Pulmonary artery endothelial cell (primary cell): ENCODE measurements around the gene CDH23. TPM values are rescaled to one million over a fixed set of nuclear protein-coding genes. Genes with fewer than 3 reads are reported as not detected.

Source experiments
- DNase-seq: peaks from one replicate; pipeline ENCODE4 v3.0.0-alpha.2; 2011; ENCODE audit warnings: low read depth, low spot score
- total RNA-seq: library from RNA; depleted of rRNA; stranded (reverse); fragments of >200 nt; gene quantifications from 2 replicates; pipeline ENCODE4 v1.2.3, GENCODE V29; 2014

Gene CDH23
- total RNA-seq, 1 donor from 2014 or later = 0.07 TPM

DNA sequence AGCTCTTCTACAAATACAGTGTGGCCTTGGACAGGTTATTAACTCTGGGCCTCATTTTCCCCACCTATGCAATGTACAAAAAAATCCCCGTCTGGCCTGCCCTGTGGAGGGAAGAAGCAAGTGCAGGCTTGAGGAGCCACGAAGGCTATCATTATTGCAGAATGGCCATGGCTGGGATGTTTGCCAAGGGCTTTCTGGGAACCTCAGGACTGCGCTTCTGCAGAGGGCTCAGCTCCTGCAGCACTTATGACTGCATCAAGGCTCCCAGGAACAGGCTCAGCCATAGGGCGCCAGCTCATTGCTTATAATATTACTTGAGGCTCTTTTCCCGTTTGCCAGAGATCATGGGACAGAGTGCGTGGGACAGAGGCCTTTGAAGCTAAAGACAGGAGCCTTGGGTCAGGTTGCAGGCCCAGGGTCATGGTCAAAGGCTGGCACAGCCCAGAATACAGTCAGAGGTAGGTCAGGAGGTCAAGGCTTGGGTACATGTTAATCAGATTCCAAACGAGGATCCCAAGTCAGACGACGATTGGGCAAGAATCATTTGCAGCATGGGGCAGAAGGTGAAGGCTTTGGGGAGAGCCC, 343.4 kb downstream of the CDH23 start:
- DNase-seq = no peak

DNA sequence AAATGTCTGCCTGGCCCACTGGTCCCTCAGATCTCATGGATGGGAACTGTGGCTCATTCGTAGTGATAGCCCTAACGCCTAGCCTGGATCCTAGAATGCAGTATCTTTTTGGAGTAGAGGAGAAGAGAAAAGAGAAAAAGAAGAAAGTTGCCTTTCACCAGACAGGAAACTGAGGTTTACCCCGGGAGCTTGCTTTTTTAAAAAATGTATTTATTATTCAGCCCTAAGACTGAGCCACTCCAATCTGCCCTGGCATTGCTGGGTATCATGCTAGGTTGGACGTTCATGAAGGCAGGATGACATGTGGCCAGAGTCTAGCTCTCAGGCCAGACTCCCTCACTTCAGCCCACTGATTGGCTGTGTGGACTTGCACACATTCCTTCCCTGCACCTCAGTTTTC, 344.3 kb downstream of the CDH23 start:
- DNase-seq = no peak

DNA sequence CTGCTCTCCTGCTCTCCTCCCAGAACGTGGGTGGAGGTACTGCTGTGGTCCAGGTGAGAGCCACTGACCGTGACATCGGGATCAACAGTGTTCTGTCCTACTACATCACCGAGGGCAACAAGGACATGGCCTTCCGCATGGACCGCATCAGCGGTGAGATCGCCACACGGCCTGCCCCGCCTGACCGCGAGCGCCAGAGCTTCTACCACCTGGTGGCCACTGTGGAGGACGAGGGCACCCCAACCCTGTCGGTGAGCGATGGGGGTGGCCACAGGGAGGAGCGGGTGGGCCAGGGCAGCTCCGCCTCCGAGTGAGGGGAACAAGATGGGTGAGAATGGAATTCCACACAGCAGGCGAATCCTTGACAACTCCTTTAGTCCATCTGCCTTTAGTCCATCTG, 345.0 kb downstream of the CDH23 start:
- DNase-seq = no peak

DNA sequence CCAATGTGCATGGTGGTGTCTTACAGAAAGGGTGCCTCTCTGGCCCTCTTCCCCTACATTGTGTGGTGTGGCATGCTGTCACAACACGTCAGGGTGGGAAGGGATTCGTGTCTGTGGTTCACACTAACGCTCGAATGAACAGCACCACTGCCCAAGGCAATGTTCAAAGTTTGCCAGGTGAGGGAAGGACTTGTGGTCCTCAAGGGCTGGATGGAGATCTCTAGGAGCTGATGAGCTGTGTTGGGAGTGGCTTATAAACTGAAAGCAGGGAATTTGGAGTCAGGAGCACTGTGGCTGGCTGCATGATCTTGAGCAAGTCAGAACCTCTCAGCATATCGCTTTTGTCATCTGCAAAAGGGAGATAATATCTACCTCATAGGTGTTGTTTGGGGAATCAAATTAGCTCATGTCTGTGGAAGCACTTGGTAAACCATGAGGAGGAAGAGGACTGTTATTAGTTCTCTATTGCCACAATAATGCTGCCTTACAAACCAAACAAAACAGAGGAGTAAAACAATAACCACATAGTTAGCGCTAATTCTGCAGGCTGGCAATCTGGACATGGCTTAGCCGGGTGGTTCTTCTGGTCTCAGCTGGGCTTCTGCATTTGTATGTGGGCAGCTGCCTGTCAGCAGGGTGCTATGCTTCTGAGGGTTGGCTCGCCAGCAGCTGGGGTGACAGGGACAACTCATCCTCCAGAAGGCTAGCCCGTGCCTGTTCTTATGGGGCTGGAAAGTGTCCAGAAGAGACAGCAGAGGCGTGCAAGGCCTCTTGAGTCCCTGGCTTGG, 345.8 kb downstream of the CDH23 start:
- no peak for DNase-seq

DNA sequence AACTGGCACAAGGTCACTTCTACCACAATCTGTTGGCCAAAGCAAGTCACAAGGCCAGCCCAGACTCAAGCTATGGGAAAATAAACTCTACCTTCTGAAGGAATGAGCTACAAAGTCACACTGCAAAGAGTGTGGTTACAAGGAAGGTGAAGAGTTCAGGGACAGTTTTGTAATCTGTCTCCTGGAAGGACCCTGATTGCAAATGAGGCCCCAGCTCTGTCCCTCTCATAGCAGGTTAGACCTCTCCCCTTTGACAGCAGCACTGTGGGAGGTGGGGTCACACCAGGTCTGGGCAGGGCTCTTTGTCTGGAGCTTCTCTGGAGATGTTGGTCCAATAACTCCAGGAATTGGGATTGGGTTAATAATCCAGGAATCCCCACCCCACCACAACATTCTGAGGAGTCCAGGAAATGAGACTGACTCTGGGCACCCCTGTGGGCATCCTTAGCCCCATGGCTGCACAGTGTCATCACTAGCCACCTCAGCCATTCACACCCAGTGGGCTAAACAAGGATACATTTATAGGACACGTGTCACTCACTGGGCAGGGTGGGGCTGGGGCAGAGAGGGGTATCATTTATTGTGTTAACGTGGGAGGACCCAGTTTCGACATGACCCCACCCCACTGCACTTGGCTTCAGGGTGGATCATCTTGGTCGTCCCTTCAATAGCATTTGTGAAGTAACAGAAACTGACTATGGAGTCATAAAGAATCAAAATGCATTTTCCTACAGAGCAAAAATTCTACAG, 346.5 kb downstream of the CDH23 start:
- no peak for DNase-seq

DNA sequence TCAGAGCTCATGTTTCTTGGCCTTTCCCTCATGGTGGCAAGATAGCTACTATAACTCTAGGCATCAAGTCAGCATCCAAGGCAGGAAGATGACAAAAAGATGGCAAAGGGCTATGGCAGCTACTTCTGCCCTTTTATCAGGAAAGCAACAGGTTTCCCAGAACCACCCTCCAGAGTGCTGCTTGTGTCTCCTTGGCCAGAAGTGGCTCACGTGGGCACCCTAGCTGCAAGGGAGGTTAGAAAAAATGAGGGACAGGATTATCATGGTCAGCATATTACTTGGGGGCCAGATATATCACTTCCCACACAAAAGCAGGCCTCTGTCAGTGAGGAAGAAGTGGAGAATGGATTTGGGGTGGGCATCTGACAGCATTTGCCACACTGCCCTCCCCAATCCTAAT, 347.1 kb downstream of the CDH23 start:
- no peak for DNase-seq

DNA sequence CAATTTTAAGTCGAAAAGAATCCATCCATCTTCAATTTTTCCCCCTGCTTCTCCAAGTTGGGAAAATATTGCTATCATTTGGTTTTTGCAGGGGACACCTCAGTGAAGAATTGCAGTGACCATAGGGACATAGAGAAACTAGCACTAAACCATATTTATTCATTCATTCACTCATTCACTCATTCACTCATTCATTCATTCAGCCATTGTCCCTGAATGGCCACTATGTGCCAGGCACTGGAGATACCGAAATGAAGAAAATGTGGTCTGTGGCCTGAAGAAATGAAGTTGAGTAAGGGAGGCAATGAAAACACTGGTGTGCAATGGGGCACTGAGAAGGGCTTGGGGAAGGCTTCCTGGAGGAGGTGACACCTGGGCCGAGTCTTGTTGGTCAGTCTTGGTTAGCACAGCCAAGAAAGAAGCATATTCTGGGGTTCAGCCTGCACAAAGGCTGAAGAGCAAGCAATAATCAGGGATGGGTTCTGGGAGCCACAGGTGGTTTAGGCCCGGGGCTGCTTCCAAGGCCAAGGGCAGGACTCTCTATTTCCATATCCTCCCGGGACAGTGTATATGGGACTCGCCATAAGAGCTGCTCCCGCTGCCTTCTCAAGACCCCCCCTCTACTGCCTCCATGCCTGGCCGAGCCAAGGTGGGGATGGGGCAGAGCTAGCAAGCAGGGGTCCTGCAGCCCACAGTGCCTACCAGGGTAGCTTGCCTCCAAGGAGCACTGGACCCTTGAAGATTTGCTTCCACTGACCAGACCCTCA, 348.4 kb downstream of the CDH23 start:
- DNase-seq = no peak

DNA sequence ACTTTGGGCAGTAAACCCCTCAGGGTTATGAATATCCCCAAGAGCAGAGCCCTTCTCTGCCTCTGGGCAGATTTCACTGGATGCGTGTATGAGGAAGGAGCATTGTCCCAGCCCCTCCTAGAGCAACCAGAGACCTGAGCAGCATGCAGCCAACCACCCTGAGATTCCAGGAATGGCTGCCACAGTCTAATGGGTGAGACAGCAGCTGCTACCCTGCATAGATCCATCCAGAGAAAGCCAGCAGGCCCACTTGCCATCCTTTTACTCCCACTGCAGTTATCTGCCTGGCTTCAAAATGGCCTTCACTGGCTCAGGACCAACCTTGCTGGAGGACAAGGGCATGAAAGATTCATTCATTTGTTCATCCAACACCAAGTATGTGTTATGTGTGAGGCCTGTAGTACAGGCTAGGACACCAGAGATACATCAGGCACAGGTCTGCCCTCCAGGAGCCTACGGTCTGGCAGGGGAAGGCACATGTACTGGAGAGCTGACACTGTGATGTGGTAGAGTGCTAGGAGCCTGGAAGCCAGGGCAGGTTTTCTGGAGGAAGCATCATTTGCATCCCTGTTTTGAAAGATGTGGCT, 349.0 kb downstream of the CDH23 start:
- DNase-seq = no peak

DNA sequence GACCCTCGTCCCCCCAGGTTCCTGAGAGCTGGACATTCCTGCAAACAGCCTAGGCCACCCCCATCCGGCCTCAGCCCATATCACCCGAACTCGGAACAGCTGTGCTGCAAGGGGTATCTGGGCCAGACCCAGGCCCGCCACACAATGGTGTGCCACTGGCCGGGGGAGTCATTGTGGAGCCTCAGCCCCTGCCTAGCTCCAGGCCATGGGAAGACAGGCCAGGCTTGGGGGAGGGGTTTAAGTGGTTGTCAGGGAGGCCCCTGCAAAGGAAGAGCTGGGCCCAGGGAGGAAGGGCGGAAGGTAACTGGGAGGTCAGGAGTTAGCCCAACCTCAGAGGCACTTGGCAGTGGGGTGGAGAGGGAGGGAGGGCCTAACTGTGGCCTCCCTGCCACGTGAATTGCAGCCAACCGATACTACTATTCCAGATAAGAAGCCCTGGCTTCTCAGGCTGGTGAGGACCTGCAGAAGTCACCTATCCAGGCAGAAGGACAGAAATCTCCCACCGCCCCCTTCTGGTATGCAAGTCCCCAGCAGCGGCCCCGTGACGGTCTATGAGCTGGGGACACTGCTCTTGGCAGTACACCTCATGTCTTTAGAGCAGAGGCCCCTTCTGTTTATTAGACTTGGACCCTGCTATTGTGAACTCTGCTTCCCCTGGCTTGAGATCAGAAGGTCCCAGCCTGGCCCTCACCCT, 349.8 kb downstream of the CDH23 start:
- no peak for DNase-seq

DNA sequence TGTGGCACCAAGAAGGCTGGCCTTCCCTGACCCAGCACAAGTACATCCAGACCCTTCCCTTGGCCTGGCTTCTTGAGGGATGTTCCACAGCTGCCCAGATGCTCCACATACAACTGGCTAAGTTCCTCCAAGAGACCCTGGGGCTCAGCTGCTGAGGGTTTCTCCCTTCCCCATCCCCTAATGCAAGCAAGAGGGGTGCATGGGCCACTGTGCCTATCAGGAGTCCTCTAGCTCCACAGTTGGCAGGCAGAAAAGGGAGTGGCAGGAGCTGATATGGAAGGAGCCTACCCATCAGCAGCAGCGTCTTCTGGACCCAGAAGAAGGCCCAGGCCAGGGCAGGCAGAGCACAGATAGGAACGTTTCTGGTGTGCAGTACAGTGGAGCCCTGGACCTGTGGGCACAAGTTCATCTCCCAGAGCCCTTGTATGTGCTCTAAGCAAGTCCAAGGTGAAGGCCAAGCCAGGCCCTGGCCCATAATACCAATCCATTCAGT, 350.4 kb downstream of the CDH23 start:
- no peak for DNase-seq

DNA sequence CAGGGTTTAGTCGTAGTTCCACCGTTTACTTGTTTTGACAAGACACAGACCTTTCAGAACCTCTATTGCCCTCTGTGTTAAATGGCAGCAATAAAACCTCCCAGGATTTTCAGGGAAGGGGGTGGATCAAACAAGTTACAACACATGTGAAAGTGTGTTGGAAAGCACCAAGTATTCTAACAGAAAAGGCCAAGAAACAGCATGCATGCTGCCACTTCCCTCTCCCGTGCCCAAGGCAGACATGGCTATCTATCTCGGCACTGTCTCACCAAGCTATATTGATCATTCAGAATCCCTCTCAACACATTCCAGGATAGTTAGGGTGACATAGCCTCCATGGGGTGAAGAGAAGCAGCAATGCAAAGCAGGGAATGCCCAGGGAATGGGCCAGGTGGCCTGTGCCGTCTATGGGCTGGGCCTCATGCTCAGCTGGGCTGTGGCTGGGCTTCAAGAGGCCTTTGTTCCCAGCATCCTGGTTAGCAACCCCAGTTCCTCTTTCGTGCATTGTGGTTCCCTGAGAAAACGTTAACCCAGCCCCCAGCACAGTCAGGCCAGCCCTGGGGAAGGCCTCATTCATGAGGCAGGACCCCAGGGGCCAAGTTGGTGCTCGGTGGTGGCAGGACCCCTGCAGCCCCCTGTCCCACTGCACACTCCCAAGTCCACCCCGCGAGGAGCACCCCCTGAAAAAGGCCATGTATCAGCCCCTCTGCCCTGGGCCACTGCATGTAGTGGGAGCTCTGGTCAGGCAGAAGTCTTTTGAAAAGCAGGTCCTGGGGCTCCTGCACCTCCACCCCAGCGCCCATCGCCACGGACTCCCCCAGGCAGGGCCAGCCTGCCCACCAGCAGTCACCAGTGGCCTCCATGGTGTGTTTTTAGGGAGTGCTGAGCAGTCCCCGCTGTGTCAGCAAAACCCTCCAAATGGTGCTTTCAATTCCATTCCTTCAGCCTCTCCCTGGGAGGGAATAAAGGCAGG, 351.1 kb downstream of the CDH23 start:
- DNase-seq = no peak

DNA sequence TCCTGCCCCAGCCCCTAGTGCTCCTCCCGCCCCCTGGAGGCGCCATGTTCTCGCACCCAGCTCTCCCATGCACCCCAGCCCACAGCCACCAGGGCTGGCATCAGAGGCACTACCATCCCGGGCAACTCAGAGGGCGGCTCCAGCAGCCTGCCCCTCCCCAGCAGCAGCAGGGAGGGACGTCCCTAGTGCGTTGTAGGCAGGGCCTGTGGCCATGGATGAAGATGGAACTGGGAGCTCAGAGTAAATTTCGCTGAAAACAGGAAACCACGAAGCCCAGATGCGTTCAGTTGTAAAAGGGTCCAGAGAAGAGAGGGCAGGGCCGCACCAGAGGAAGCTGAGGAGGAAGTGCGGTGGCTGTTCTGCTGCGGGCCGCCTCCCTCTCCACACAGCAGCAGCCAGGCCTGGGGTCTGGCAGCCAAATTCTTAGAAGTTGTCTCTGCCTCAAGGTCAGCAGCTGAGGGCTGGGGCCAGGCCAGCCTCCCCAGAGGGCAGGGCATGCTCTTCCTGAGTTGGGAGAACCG, 352.0 kb downstream of the CDH23 start:
- DNase-seq = no peak

DNA sequence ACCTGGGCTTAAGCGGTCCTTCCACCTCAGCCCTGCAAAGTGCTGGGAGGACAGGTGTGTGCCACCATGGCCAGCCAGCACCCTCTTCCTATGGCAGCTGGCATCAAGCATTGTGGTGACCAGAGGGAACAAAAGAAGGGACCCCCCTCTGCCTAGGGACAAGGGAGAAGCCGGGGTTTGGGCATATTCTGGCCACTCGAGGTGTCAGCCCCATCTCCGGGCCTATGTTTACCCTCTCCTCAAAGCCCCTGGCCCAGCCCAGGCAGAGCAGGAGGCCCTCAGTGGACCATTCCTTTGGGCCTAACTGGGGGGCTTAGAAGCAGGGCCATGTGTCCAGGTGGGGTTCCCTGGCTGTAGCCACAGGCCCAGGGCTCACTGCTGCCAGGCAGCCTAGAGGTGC, 352.7 kb downstream of the CDH23 start:
- no peak for DNase-seq

DNA sequence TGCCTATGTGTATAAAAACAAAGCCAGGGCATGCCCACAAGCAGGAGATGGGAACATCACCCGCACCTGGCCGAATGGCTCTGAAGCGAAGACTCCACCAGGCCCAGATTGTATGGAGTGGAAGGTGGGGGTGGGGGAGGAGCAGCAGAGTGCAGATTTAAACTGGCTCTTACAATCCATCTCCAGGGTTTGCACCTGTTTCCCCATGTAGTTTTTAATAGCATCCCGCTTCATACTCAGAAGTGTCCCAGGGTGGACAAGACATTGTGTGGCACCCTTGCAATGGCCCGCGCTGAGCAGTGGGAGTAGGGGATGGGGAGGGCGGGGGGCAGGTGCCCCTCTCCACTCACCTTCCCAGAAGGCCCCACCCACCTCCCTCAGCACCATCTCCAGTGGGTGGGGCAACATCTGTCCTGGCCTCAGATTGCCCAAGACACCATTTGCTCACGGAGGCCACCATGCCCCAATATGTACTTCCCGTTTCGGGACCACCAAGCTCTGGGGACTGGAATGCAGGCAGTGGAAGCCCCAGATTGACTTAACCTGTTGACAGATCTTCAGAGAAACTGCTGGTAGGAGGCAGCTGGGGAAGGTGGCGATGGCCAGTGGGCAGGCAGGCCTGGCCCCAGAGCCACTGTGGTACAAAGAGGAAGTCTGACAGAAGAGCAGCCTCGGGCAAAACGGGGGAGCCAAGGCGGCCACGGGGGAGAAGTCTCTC, 353.6 kb downstream of the CDH23 start:
- DNase-seq = no peak

DNA sequence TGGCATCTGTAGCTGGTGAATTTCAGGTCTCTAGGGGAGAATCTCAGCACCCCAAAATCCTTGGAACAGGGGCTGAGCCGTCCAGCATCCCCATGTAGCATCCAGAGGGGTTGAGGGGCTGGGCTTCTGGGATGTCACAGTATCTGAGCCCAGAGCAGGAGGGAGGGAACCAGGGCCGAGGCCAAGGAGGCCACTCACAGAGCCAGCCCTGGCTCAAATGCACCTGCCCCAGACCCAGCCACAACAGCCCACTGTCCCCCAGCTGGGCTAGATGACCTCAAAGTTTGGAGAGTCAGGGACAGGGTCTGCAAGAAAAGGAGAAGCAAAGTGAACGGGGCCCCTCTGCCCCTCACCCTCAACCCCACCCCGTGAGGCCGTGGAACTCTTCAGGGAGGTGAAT, 354.3 kb downstream of the CDH23 start:
- no peak for DNase-seq

DNA sequence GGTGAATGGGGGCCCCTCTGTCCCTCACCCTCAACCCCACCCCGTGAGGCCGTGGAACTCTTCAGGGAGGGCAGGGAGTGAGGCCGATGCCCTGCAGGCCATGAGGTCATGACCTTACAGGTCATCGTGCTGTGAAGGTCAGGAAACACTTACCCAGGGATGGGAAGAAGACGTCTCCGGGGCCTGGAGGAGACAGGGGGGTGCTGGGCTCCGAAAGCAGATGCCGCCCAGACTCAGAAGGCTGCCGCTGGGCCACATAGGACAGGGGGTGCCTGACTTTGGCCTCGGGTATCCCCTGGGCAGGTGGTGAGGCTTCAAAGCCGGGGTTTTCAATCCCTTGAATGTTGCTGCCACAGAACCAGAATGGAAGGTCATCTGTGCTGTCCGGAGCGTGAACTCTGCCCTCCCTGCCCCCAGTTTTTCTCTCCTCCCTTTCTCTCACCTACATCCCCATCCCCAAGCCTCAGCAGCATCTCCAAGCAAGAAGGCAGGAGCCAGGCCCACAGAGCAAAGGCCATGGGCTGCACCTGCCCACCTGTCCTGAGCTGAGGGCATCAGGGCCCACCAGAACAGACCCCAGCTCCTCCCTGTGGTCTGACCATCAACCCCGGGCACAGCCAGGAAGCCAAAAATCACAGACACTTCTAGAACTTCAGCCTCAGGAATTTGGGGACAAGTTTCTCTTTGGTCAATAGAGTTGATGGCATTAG, 354.9 kb downstream of the CDH23 start:
- DNase-seq = no peak

DNA sequence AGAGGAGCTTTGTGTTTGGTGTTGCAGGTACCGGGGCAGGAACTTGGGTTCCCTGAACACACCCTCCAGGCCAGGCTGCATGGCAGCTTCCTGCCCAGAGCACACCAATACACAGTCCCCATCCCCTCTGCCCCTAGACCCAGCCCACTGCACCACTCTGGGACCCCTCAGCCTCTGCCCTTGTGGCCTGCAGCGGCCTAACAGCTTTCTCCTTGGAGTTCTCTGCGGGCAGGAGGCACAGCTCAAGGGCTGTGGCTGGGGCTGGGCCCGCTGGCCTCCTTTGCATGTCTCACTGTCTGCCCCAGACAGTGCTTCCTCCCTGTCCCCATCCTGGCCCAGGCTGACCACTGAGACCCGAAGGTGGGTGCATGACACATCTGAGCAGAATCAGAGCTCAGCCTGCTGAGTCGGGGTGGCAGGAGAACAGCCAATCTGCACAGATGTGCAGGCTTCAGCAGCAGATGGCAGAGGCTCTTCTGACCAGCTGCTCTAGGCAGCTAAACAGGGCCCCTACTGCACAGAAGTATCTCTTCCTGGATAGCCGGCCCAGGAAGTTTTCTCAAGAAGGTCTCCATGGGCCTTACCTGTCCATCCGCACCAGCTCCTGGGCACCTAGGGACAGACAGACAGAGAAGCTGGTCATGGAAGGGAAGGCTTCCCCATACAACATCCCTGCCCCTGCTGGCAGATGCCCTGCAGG, 355.8 kb downstream of the CDH23 start:
- DNase-seq = no peak
